IMR-90 (cell line): ENCODE data around the gene SNED1. TPM values are rescaled to one million over a fixed set of nuclear protein-coding genes. Genes with fewer than 3 reads are reported as not detected.

ENCODE experiments used
- ATAC-seq: fragments of 200-7000 bp; cut with Tn5 transposase; 2 replicates; pipeline ENCODE4 v1.9.1; 2020; ENCODE audit warnings: low read depth, mild to moderate bottlenecking, moderate library complexity
- BruUV-seq: library from RNA; stranded (reverse); fragments of 400-500 nt; replicated peaks from 2 replicates; lab custom pipeline; 2021; lab: Mats Ljungman, UMichigan
- CTCF ChIA-PET: fragments of 300-600 bp; formaldehyde crosslinking; extraction: SDS; loops from one replicate; lab custom pipeline; 2021; ENCODE audit warnings: antibody characterized with exemption; lab: Yijun Ruan, JAX
- POLR2A ChIA-PET: fragments of 300-600 bp; sonication (Branson Sonifier 250); formaldehyde crosslinking; loops from one replicate; lab custom pipeline; 2022; ENCODE audit warnings: antibody characterized with exemption; ENCODE audit not compliant: unreplicated experiment; lab: Charles Lee
- DNase-seq: peaks from one replicate; pipeline ENCODE4 v3.0.0; 2013
- H2AFZ ChIP-seq: replicated peaks from 2 replicates; pipeline ENCODE3; 2013; ENCODE audit warnings: low read length, mild to moderate bottlenecking; ENCODE audit not compliant: poor library complexity
- H2AK5ac ChIP-seq: 2 replicates; pipeline ENCODE4 v1.6.1; 2013; ENCODE audit warnings: low read depth, low read length, inconsistent platforms
- H2AK9ac ChIP-seq: replicated peaks from 2 replicates; pipeline ENCODE3; 2013; ENCODE audit warnings: mild to moderate bottlenecking, low read depth, low read length, moderate library complexity; ENCODE audit not compliant: poor library complexity
- H2BK120ac ChIP-seq: 2 replicates; pipeline ENCODE4 v1.6.1; 2013; ENCODE audit warnings: low read depth, low read length, inconsistent platforms
- H2BK15ac ChIP-seq: 3 replicates; pipeline ENCODE4 v1.6.1; 2013; ENCODE audit warnings: low read depth, low read length, inconsistent platforms
- H2BK20ac ChIP-seq: 2 replicates; pipeline ENCODE4 v1.6.1; 2013; ENCODE audit warnings: low read depth, mild to moderate bottlenecking, inconsistent platforms, low read length, moderate library complexity
- H2BK5ac ChIP-seq: 2 replicates; pipeline ENCODE4 v1.6.1; 2013; ENCODE audit warnings: mild to moderate bottlenecking, low read depth, low read length, inconsistent platforms; ENCODE audit not compliant: poor library complexity, severe bottlenecking
- H3K14ac ChIP-seq: replicated peaks from 2 replicates; pipeline ENCODE4 v1.6.1; 2013; ENCODE audit warnings: low read depth, low read length, inconsistent platforms
- H3K18ac ChIP-seq: 2 replicates; pipeline ENCODE4 v1.6.1; 2013; ENCODE audit warnings: low read depth, low read length, control low read depth
- H3K23ac ChIP-seq: 2 replicates; pipeline ENCODE4 v1.6.1; 2013; ENCODE audit warnings: low read depth, low read length, inconsistent platforms
- H3K27ac ChIP-seq: 2 replicates; pipeline ENCODE4 v1.5.1; 2013; ENCODE audit warnings: mild to moderate bottlenecking, control low read depth, low read length; ENCODE audit not compliant: insufficient read depth
- H3K27me3 ChIP-seq: 2 replicates; pipeline ENCODE4 v1.6.1; 2013; ENCODE audit warnings: low read length; ENCODE audit not compliant: control insufficient read depth, insufficient read depth
- H3K36me3 ChIP-seq: 2 replicates; pipeline ENCODE4 v1.6.1; 2013; ENCODE audit warnings: low read length, mixed read lengths; ENCODE audit not compliant: control insufficient read depth, insufficient read depth
- H3K4ac ChIP-seq: 2 replicates; pipeline ENCODE4 v1.6.1; 2013; ENCODE audit warnings: low read depth, low read length, inconsistent platforms
- H3K4me1 ChIP-seq: 2 replicates; pipeline ENCODE4 v1.6.1; 2013; ENCODE audit warnings: low read length, mixed read lengths; ENCODE audit not compliant: control insufficient read depth, insufficient read depth
- H3K4me2 ChIP-seq: 2 replicates; pipeline ENCODE4 v1.6.1; 2013; ENCODE audit warnings: low read depth, mild to moderate bottlenecking, control low read depth, low read length, moderate library complexity
- H3K4me3 ChIP-seq: 2 replicates; pipeline ENCODE4 v1.5.1; 2013; ENCODE audit warnings: low read depth, mild to moderate bottlenecking, control low read depth, low read length, moderate library complexity; ENCODE audit not compliant: insufficient read depth
- H3K56ac ChIP-seq: 2 replicates; pipeline ENCODE4 v1.6.1; 2013; ENCODE audit warnings: low read length, inconsistent platforms; ENCODE audit not compliant: insufficient read depth; ENCODE audit errors: extremely low read depth
- H3K79me1 ChIP-seq, 2 experiments: 2 replicates each; pipeline ENCODE4 v1.6.1; 2013; ENCODE audit warnings: low read length in 2 of 2, inconsistent platforms in 1 of 2, low read depth in 1 of 2
- H3K9ac ChIP-seq: 2 replicates; pipeline ENCODE4 v1.6.1; 2013; ENCODE audit warnings: low read depth, low read length, control low read depth
- H3K9me1 ChIP-seq: 2 replicates; pipeline ENCODE4 v1.6.1; 2013; ENCODE audit warnings: low read length, inconsistent platforms; ENCODE audit not compliant: insufficient read depth
- H3K9me3 ChIP-seq: 2 replicates; pipeline ENCODE4 v1.6.1; 2013; ENCODE audit warnings: low read length; ENCODE audit not compliant: control insufficient read depth, insufficient read depth
- H4K20me1 ChIP-seq: 2 replicates; pipeline ENCODE4 v1.6.1; 2013; ENCODE audit warnings: low read length, inconsistent platforms; ENCODE audit not compliant: insufficient read depth
- H4K5ac ChIP-seq: 2 replicates; pipeline ENCODE4 v1.6.1; 2013; ENCODE audit warnings: mild to moderate bottlenecking, low read depth, low read length, control low read depth
- H4K8ac ChIP-seq, 2 experiments: 2 replicates each; pipeline ENCODE4 v1.6.1; 2013; ENCODE audit warnings: low read depth in 2 of 2, low read length in 2 of 2, control low read depth in 1 of 2, inconsistent platforms in 1 of 2
- H4K91ac ChIP-seq: 2 replicates; pipeline ENCODE4 v1.6.1; 2013; ENCODE audit warnings: low read depth, low read length, inconsistent platforms; ENCODE audit not compliant: insufficient read depth
- CEBPB ChIP-seq: IDR thresholded peaks from 2 replicates; pipeline ENCODE4 v1.6.1; 2012; ENCODE audit warnings: low read depth, low read length, improper control_type of control experiment
- CHD1 ChIP-seq: IDR thresholded peaks from 2 replicates; pipeline ENCODE4 v1.6.1; 2012; ENCODE audit warnings: low read depth, low read length, improper control_type of control experiment
- CTCF ChIP-seq: conservative IDR thresholded peaks from 2 replicates; pipeline ENCODE4 v1.5.1; 2012; ENCODE audit warnings: mild to moderate bottlenecking, low read depth, low read length, improper control_type of control experiment
- ELK1 ChIP-seq: fragments of 150-350 bp; IDR thresholded peaks from 2 replicates; pipeline ENCODE4 v1.6.1; 2016; ENCODE audit warnings: low read depth, mild to moderate bottlenecking, low read length, moderate library complexity, borderline replicate concordance
- FOS ChIP-seq: fragments of 150-350 bp; IDR thresholded peaks from 2 replicates; pipeline ENCODE4 v1.6.1; 2016; ENCODE audit warnings: low read depth, low read length
- MAFK ChIP-seq: IDR thresholded peaks from 2 replicates; pipeline ENCODE4 v1.6.1; 2012; ENCODE audit warnings: low read depth, low read length, improper control_type of control experiment
- MAZ ChIP-seq: IDR thresholded peaks from 2 replicates; pipeline ENCODE4 v1.6.1; 2012; ENCODE audit warnings: low read depth, mild to moderate bottlenecking, low read length, improper control_type of control experiment, moderate library complexity, borderline replicate concordance
- NFE2L2 ChIP-seq: fragments of 150-350 bp; IDR thresholded peaks from 2 replicates; pipeline ENCODE4 v1.6.1; 2016; ENCODE audit warnings: low read depth, mild to moderate bottlenecking, low read length
- POLR2A ChIP-seq: IDR thresholded peaks from 2 replicates; pipeline ENCODE4 v1.6.1; 2012; ENCODE audit warnings: mild to moderate bottlenecking, low read depth, low read length
- RAD21 ChIP-seq: IDR thresholded peaks from 2 replicates; pipeline ENCODE4 v1.6.1; 2012; ENCODE audit warnings: low read length, improper control_type of control experiment
- RCOR1 ChIP-seq: IDR thresholded peaks from 2 replicates; pipeline ENCODE4 v1.6.1; 2012; ENCODE audit warnings: mild to moderate bottlenecking, low read length, improper control_type of control experiment; ENCODE audit not compliant: insufficient replicate concordance
- RFX5 ChIP-seq: IDR thresholded peaks from 2 replicates; pipeline ENCODE4 v1.8.0; 2012; ENCODE audit warnings: low read depth, mild to moderate bottlenecking, low read length, moderate library complexity
- SMC3 ChIP-seq: fragments of 150-350 bp; IDR thresholded peaks from 2 replicates; pipeline ENCODE4 v1.6.1; 2016; ENCODE audit warnings: low read depth, mild to moderate bottlenecking, antibody characterized with exemption, low read length, moderate library complexity
- WGBS, 2 experiments: methylation state at CpG; one replicate each; pipeline versions ENCODE4 v1.1.5 to v1.1.7; 2013; ENCODE audit warnings: missing lambda C conversion rate in 2 of 2; ENCODE audit not compliant: insufficient read length in 1 of 2; ENCODE audit errors: extremely low coverage in 2 of 2; 5-methylcytosine and 5-hydroxymethylcytosine counted together
- dilution Hi-C: fragments of 300-500 bp; cut with HindIII; formaldehyde crosslinking; loops from one replicate; pipeline ENCODE4 v1.14.3; 2018; ENCODE audit warnings: low sequenced_read_pairs; ENCODE audit not compliant: unreplicated experiment
- in situ Hi-C: fragments of 300-500 bp; cut with MboI; formaldehyde crosslinking; loops from 3 replicates; pipeline ENCODE4 v1.14.3; 2019; ENCODE audit warnings: low sequenced_read_pairs, inconsistent platforms, mixed read lengths
- intact Hi-C: fragments of 100-400 bp; cut with micrococcal nuclease; formaldehyde crosslinking; loops from 2 replicates; pipeline ENCODE4 v1.10.0; 2022
- polyA plus RNA-seq, 3 experiments: library from polyadenylated mRNA; depleted of rRNA; stranded (reverse); fragments of >200 nt; gene quantifications; 2 replicates each; pipeline ENCODE4 v1.2.3, GENCODE V29; 2012; ENCODE audit warnings: low replicate concordance in 1 of 3
- total RNA-seq: library from RNA; depleted of rRNA; stranded (reverse); fragments of >200 nt; gene quantifications from 2 replicates; pipeline ENCODE4 v1.2.3, GENCODE V29; 2012

The SNED1 gene
- total and polyA plus RNA-seq, 2 of the 4 experiments (the other 2 are of a cell fraction), result 1.1 to 3.4 TPM

DNA sequence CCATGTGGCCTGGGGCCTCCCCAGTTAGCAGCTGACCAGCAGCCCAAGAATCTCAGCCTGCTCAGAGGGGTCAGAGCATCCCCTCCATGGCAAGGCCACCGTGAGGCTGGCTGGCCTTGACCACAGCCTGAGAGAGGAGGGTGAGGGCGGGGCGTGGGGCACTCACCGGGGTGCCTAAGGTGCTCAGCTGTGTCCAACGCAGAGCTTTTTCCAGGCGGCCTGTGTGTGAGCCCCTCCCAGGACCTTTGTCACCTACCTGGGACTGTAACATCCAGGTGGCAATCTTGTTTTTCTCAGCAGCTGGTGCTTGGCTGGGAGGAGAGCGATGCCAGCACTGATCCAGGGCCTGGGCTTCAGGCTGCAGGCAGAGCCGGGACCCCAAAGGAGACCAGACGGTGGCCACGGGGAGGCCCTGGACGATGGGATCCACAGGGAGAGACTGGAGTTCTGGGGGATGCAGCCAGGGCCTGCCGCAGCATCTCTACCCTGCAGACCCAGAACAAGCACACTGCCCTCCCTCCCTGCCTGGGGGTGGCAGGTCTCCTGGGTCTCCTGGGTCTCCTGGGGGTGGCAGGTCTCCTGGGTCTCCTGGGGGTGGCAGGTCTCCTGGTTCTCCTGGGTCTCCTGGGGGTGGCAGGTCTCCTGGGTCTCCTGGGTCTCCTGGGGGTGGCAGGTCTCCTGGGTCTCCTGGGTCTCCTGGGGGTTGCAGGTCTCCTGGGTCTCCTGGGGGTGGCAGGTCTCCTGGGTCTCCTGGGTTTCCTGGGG lies 12.3 kb downstream of the SNED1 start (continued):
- no peak for TF ChIP-seq ELK1

- H3K14ac ChIP-seq, result no peak overlapping the region
- H3K23ac ChIP-seq, result no peak overlapping the region
- H4K91ac ChIP-seq, result no peak overlapping the region
- H2AK5ac ChIP-seq, result no peak overlapping the region
- H3K4me2 ChIP-seq, result no peak overlapping the region
- no peak overlapping the region for H2AK9ac ChIP-seq
- no peak overlapping the region for H3K18ac ChIP-seq
- H3K79me1 ChIP-seq, result peaks cover 0 to 5% of the 10 kb centered on the region in 2 experiments; a peak in 1 of 4 replicates
- intact Hi-C loops, result no loop called here
- dilution Hi-C loops, result no loop called here
- peaks cover 5% of the 10 kb centered on the region; the same call in 1 of the 2 replicates for H3K36me3 ChIP-seq
- POLR2A ChIA-PET, result no interaction called here
- H4K20me1 ChIP-seq, result no peaks in the 10 kb centered on the region
- CTCF ChIA-PET, result no interaction called here
- no peak overlapping the region for H3K56ac ChIP-seq
- no peak overlapping the region for H4K8ac ChIP-seq
- no peak overlapping the region for H2AFZ ChIP-seq
- H2BK120ac ChIP-seq, result no peak overlapping the region
- peaks cover 13% of the 10 kb centered on the region; the same call in 1 of the 2 replicates for H3K4me1 ChIP-seq
- no peak overlapping the region for H3K4ac ChIP-seq
- H4K5ac ChIP-seq, result no peak overlapping the region
- 80% methylated on average over 1 of the region's 9 CpGs; no CpG with 5 or more reads in 1 of the 2 experiments for WGBS, 2 experiments
- no peak overlapping the region for H3K9ac ChIP-seq
- in situ Hi-C loops, result no loop called here
- H3K27ac ChIP-seq, result no peak overlapping the region
- no peaks in the 10 kb centered on the region for H3K9me3 ChIP-seq
- no peak overlapping the region for H2BK20ac ChIP-seq
- DNase-seq (no peak), ATAC-seq (no peak)
- H3K27me3 ChIP-seq, result no peaks in the 10 kb centered on the region
- no peak overlapping the region for H3K4me3 ChIP-seq
- BruUV-seq, result no TSS peak
- H2BK15ac ChIP-seq, result no peak overlapping the region
- H3K9me1 ChIP-seq, result peaks cover 8% of the 10 kb centered on the region; the same call in 1 of the 2 replicates
- no peak overlapping the region for H2BK5ac ChIP-seq
- no peak for TF ChIP-seq POLR2A
- no peak for TF ChIP-seq NFE2L2
- TF ChIP-seq FOS, result no peak
- TF ChIP-seq SMC3, result no peak
- TF ChIP-seq CEBPB, result no peak
- no peak for TF ChIP-seq ELK1
- TF ChIP-seq RCOR1, result no peak
- TF ChIP-seq MAZ, result no peak
- no peak for TF ChIP-seq RFX5
- TF ChIP-seq MAFK, result no peak
- no peak for TF ChIP-seq CTCF
- no peak for TF ChIP-seq CHD1
- no peak for TF ChIP-seq RAD21
Measured at GRCh38 chr2:241011296-241011600, 12.8 kb downstream of the SNED1 start.
